K562 (cell line): ENCODE data around the gene RARA. TPM values are rescaled to one million over a fixed set of nuclear protein-coding genes. Genes with fewer than 3 reads are reported as not detected.

ENCODE experiments used
- ATAC-seq: fragments of 200-7000 bp; cut with Tn5 transposase; 3 replicates; pipeline ENCODE4 v1.9.1; 2020; ENCODE audit warnings: moderate library complexity
- BruUV-seq: library from RNA; stranded (reverse); fragments of 400-500 nt; replicated peaks from 2 replicates; lab custom pipeline; 2021; lab: Mats Ljungman, UMichigan
- CTCF ChIA-PET: fragments of 300-600 bp; formaldehyde crosslinking; extraction: SDS; loops from one replicate; lab custom pipeline; 2021; ENCODE audit warnings: low intra/inter-chr PET ratio; lab: Yijun Ruan, JAX
- POLR2A ChIA-PET: fragments of 300-600, 350-650 bp; sonication (Branson Sonifier 250); formaldehyde crosslinking; extraction: SDS; loops from one replicate; lab custom pipeline; 2021; ENCODE audit warnings: antibody characterized with exemption, inconsistent platforms; lab: Yijun Ruan, JAX
- DNase-seq, 4 experiments: peaks; one replicate each; pipeline versions ENCODE4 v3.0.0 to v3.0.0-alpha.2; 2011 to 2018; ENCODE audit warnings: low spot score in 3 of 4, mixed read lengths in 3 of 4; ENCODE audit errors: extremely low read depth in 1 of 4
- FAIRE-seq: peaks from 2 replicates; lab custom pipeline; 2011; peaks lifted over from hg19 to GRCh38; lab: Jason Lieb, UNC
- H2AFZ ChIP-seq: 2 replicates; pipeline ENCODE4 v1.6.0; 2011; ENCODE audit warnings: low read depth, low read length, control low read depth, inconsistent platforms
- H3K27ac ChIP-seq: fragments of 200-600 bp; 3 replicates; pipeline ENCODE4 v1.8.0; 2011; ENCODE audit warnings: low read depth, mild to moderate bottlenecking, control low read depth, inconsistent platforms, low read length, moderate library complexity, mixed read lengths; ENCODE audit errors: extremely low read depth
- H3K27me3 ChIP-seq, 2 experiments: fragments of 300-600 bp in 1 of 2; 2 replicates in 1 of 2; 3 replicates in 1 of 2; pipeline versions ENCODE4 v1.6.0 to v1.8.0; 2011; ENCODE audit warnings: inconsistent platforms in 2 of 2, low read length in 2 of 2, mild to moderate bottlenecking in 1 of 2, mixed read lengths in 1 of 2, moderate library complexity in 1 of 2; ENCODE audit not compliant: control insufficient read depth in 2 of 2, insufficient read depth in 2 of 2
- H3K36me3 ChIP-seq: fragments of 300-600 bp; 3 replicates; pipeline ENCODE4 v1.8.0; 2011; ENCODE audit warnings: mild to moderate bottlenecking, low read length, inconsistent platforms; ENCODE audit not compliant: control insufficient read depth, insufficient read depth
- H3K4me1 ChIP-seq, 2 experiments: fragments of 200-600 bp in 1 of 2; replicated peaks in 1 of 2; 2 replicates in 1 of 2; 3 replicates in 1 of 2; pipeline versions ENCODE4 v1.5.1 to v1.8.0; 2011; ENCODE audit warnings: inconsistent platforms in 2 of 2, low read length in 2 of 2, mild to moderate bottlenecking in 1 of 2, mixed read lengths in 1 of 2, moderate library complexity in 1 of 2; ENCODE audit not compliant: control insufficient read depth in 2 of 2, insufficient read depth in 2 of 2
- H3K4me2 ChIP-seq: 2 replicates; pipeline ENCODE4 v1.6.1; 2011; ENCODE audit warnings: low read length, control low read depth, inconsistent platforms, mixed read lengths; ENCODE audit not compliant: insufficient read depth
- H3K4me3 ChIP-seq: fragments of 200-600 bp; sonication (generic), shearing (Covaris generic); 2 replicates; pipeline ENCODE4 v1.5.1; 2016; ENCODE audit warnings: control low read depth, inconsistent platforms
- H3K79me2 ChIP-seq: fragments of 200-600 bp; 3 replicates; pipeline ENCODE4 v1.8.0; 2011; ENCODE audit warnings: low read length, inconsistent platforms; ENCODE audit not compliant: control insufficient read depth, insufficient read depth
- H3K9ac ChIP-seq, 2 experiments: 2 replicates each; pipeline versions ENCODE4 v1.6.0 to v1.6.1; 2011; ENCODE audit warnings: low read depth in 2 of 2, low read length in 2 of 2, control low read depth in 1 of 2, inconsistent platforms in 1 of 2, mild to moderate bottlenecking in 1 of 2, mixed read lengths in 1 of 2; ENCODE audit not compliant: insufficient read depth in 1 of 2
- H3K9me1 ChIP-seq: one replicate; pipeline ENCODE4 v1.6.0; 2011; ENCODE audit warnings: inconsistent platforms, mild to moderate bottlenecking, low read length, moderate library complexity; ENCODE audit not compliant: control insufficient read depth, insufficient read depth
- H3K9me3 ChIP-seq: replicated peaks from 2 replicates; pipeline ENCODE4 v1.5.1; 2011; ENCODE audit warnings: low read depth, low read length, inconsistent platforms; ENCODE audit not compliant: control insufficient read depth, insufficient read depth
- H4K20me1 ChIP-seq: replicated peaks from 2 replicates; pipeline ENCODE4 v1.6.1; 2011; ENCODE audit warnings: low read length, inconsistent platforms, mixed read lengths; ENCODE audit not compliant: control insufficient read depth, insufficient read depth
- CBFA2T3 ChIP-seq: fragments of 450-650 bp; IDR thresholded peaks from 2 replicates; pipeline ENCODE4 v1.6.1; 2017
- CSDE1 ChIP-seq, 2 experiments: fragments of 450-650 bp; IDR thresholded peaks; 2 replicates each; pipeline ENCODE4 v1.6.1; 2016; ENCODE audit warnings: mild to moderate bottlenecking in 1 of 2
- FUS ChIP-seq: fragments of 200-400 bp; formaldehyde crosslinking; optimal IDR thresholded peaks from 2 replicates; pipeline ENCODE3; 2017; ENCODE audit warnings: low read depth, low read length
- HDAC1 ChIP-seq, 2 experiments: fragments of 450-650 bp; IDR thresholded peaks; 2 replicates each; pipeline ENCODE4 v1.6.1; 2016 to 2017; ENCODE audit warnings: inconsistent platforms in 1 of 2, mild to moderate bottlenecking in 1 of 2, moderate library complexity in 1 of 2
- MAFK ChIP-seq: IDR thresholded peaks from 2 replicates; pipeline ENCODE4 v1.6.1; 2011; ENCODE audit warnings: low read length, improper control_type of control experiment
- MCM5 ChIP-seq: fragments of 450-650 bp; IDR thresholded peaks from 2 replicates; pipeline ENCODE4 v1.6.1; 2016; ENCODE audit warnings: low read depth
- MXD1 ChIP-seq: fragments of 250-450 bp; sonication (Bioruptor Pico); IDR thresholded peaks from 2 replicates; pipeline ENCODE4 v1.8.0; 2021; ENCODE audit warnings: borderline replicate concordance, mild to moderate bottlenecking, moderate library complexity; ENCODE audit not compliant: poor library complexity, severe bottlenecking
- NR2C1 ChIP-seq, 2 experiments: fragments of 450-650 bp; IDR thresholded peaks; 2 replicates each; pipeline ENCODE4 v1.6.1; 2017; ENCODE audit warnings: mild to moderate bottlenecking in 2 of 2, antibody characterized with exemption in 1 of 2, inconsistent platforms in 1 of 2, missing compliant biosample characterization in 1 of 2, missing genetic modification characterization in 1 of 2
- NR4A1 ChIP-seq, 2 experiments: fragments of 250-450 bp in 1 of 2; fragments of 450-650 bp in 1 of 2; sonication (Bioruptor Pico) in 1 of 2; IDR thresholded peaks; 2 replicates each; pipeline versions ENCODE4 v1.4.0 to v1.6.1; 2016 to 2020; ENCODE audit warnings: mild to moderate bottlenecking in 2 of 2, missing compliant biosample characterization in 1 of 2, missing genetic modification characterization in 1 of 2, moderate library complexity in 1 of 2
- PTTG1 ChIP-seq: fragments of 450-650 bp; IDR thresholded peaks from 2 replicates; pipeline ENCODE4 v1.6.1; 2016; ENCODE audit warnings: low read depth, mild to moderate bottlenecking, missing genetic modification characterization, missing compliant biosample characterization
- RNF219 ChIP-seq: fragments of 250-450 bp; sonication (Bioruptor Pico); IDR thresholded peaks from 2 replicates; pipeline ENCODE4 v1.5.0; 2022; ENCODE audit warnings: mild to moderate bottlenecking
- SFPQ ChIP-seq: fragments of 200-400 bp; formaldehyde crosslinking; IDR thresholded peaks from 2 replicates; pipeline ENCODE4 v1.6.1; 2017; ENCODE audit warnings: mild to moderate bottlenecking, low read depth, low read length, moderate library complexity
- TCF7L2 ChIP-seq: fragments of 150-350 bp; IDR thresholded peaks from 2 replicates; pipeline ENCODE4 v1.6.1; 2016; ENCODE audit warnings: low read depth, mild to moderate bottlenecking, low read length, moderate library complexity
- ZBTB7A ChIP-seq: IDR thresholded peaks from 2 replicates; pipeline ENCODE4 v1.6.1; 2011; ENCODE audit warnings: low read depth, mild to moderate bottlenecking, low read length, moderate library complexity, borderline replicate concordance; ENCODE audit not compliant: control insufficient read depth
- ZNF41 ChIP-seq: fragments of 250-450 bp; sonication (Bioruptor Pico); conservative IDR thresholded peaks from 2 replicates; pipeline ENCODE4 v1.4.0; 2020; ENCODE audit warnings: mild to moderate bottlenecking
- ZNF436 ChIP-seq: fragments of 250-450, 450-650 bp; sonication (Bioruptor Pico); formaldehyde crosslinking; IDR thresholded peaks from 2 replicates; pipeline ENCODE4 v1.7.0; 2020; ENCODE audit warnings: mild to moderate bottlenecking
- WGBS: fragments of 100-300 bp; shearing (Covaris generic); methylation state at CpG from one replicate; pipeline ENCODE4 v1.1.6; 2016; ENCODE audit warnings: low coverage, mixed read lengths; ENCODE audit not compliant: insufficient coverage; ENCODE audit errors: missing lambda C conversion rate; 5-methylcytosine and 5-hydroxymethylcytosine counted together
- in situ Hi-C: fragments of 300-500 bp; cut with MboI; formaldehyde crosslinking; loops from 4 replicates; pipeline ENCODE4 v1.15.0; 2018; ENCODE audit warnings: inconsistent platforms, mixed read lengths
- intact Hi-C: fragments of 100-400 bp; cut with micrococcal nuclease; formaldehyde crosslinking; loops from 2 replicates; pipeline ENCODE4 v1.14.2; 2022
- polyA plus RNA-seq, 8 experiments: library from polyadenylated mRNA; depleted of rRNA in 4 of 8; stranded (reverse) in 5 of 8; unstranded in 3 of 8; fragments of >200 nt; fragmentation: Nextera tagmentation in 2 of 8; fragmentation: Illumina TruSeq in 1 of 8; extraction: Ambion mirVana in 2 of 8; extraction: Trizol in 1 of 8; gene quantifications; 2 replicates each; pipeline versions ENCODE4 v1.2.1 to v1.2.3, GENCODE V29; 2011 to 2014; ENCODE audit warnings: inconsistent platforms in 1 of 8, missing spikeins in 1 of 8
- total RNA-seq, 7 experiments: library from RNA; depleted of rRNA in 6 of 7; stranded (reverse); fragments of >200 nt in 6 of 7; fragmentation: Illumina TruSeq in 2 of 7; extraction: Trizol in 2 of 7; gene quantifications; 2 replicates each; pipeline versions ENCODE4 v1.2.1 to v1.2.3, GENCODE V29; 2011 to 2021; ENCODE audit warnings: low replicate concordance in 1 of 7

RARA gene
- total and polyA plus RNA-seq, 9 of the 15 experiments (the other 6 are each of a cell fraction or from before 2014, with no cell fraction given) = 0.10 to 28.0 (median 7.9) TPM

- ChIA-PET CTCF (interaction anchor here (0.9 to 1.2 kb wide), 2 partner anchors 17 to 85 kb away, joined by 3 to 6 read pairs; no protein-coding TSS in a partner anchor), POLR2A (no interaction called here)
- no peaks in the 10 kb centered on the region for H4K20me1 ChIP-seq
- WGBS = 33% methylated on average over 4 of the region's 4 CpGs
- no peaks in the 10 kb centered on the region for H3K9me3 ChIP-seq
- no TSS peak for BruUV-seq
- in situ Hi-C loops (loop anchor here (5.0 to 25.0 kb wide), 2 partner anchors 95 to 275 kb away; partner anchors contain the start of gene CSF3), intact Hi-C loops (loop anchor here (5.0 kb wide), 3 partner anchors 65 to 275 kb away; no protein-coding TSS in a partner anchor)
- ATAC-seq (no peak), DNase-seq (no peak), FAIRE-seq (no peak)
- H3K27me3 ChIP-seq = no peaks in the 10 kb centered on the region
- H3K79me2 ChIP-seq = peaks cover 41% of the 10 kb centered on the region
- H3K36me3 ChIP-seq = peaks cover 32% of the 10 kb centered on the region
- H3K9me1 ChIP-seq = no peaks in the 10 kb centered on the region
- peak overlapping the region; percentile 2; the same call in 1 of the 3 replicates for H3K27ac ChIP-seq
- H3K4me3 ChIP-seq = no peak overlapping the region
- peaks cover 0 to 7% of the 10 kb centered on the region in 2 experiments; a peak in 2 of 5 replicates for H3K4me1 ChIP-seq
- peak overlapping the region; percentile 87 for H2AFZ ChIP-seq
- peak overlapping the region; percentile 81 for H3K4me2 ChIP-seq
- H3K9ac ChIP-seq = peak overlapping the region in 1 of 2 experiments; percentile 6; a peak in 1 of 4 replicates
- no peak for TF ChIP-seq CSDE1 (IDR thresholded peaks at IDR 0.05)
- no peak for TF ChIP-seq FUS
- no peak for TF ChIP-seq ZBTB7A
- no peak for TF ChIP-seq ZNF41
- TF ChIP-seq CBFA2T3 = no peak
- TF ChIP-seq HDAC1 (IDR thresholded peaks at IDR 0.05) = no peak
- 0 out of 2 replicates have a peak, but pooled peaks have one; percentile 8 for TF ChIP-seq RNF219 (CRISPR knock-in tag)
- no peak for TF ChIP-seq MXD1 (CRISPR knock-in tag)
- TF ChIP-seq TCF7L2 = no peak
- TF ChIP-seq MCM5 = no peak
- no peak for TF ChIP-seq NR4A1 (CRISPR knock-in tag; IDR thresholded peaks at IDR 0.05)
- 0 out of 2 replicates have a peak, but pooled peaks have one; percentile 34 for TF ChIP-seq NR4A1 (tag; IDR thresholded peaks at IDR 0.05)
- TF ChIP-seq PTTG1 = no peak
- TF ChIP-seq MAFK = no peak
- TF ChIP-seq SFPQ = no peak
- TF ChIP-seq NR2C1 (IDR thresholded peaks at IDR 0.05) = peak; percentile 74
- TF ChIP-seq NR2C1 (tag; IDR thresholded peaks at IDR 0.05) = no peak; the same call in 1 of the 2 replicates
- no peak for TF ChIP-seq ZNF436 (CRISPR knock-in tag)
These were observed 21.9 kb upstream of the RARA start for GRCh38 chr17:40287159-40287493.
